ENCODE results near the gene RPL34. TPM values are rescaled to one million over a fixed set of nuclear protein-coding genes. Genes with fewer than 3 reads are reported as not detected.

The RPL34 gene
- total RNA-seq, 1 donor, result 536 TPM

DNA sequence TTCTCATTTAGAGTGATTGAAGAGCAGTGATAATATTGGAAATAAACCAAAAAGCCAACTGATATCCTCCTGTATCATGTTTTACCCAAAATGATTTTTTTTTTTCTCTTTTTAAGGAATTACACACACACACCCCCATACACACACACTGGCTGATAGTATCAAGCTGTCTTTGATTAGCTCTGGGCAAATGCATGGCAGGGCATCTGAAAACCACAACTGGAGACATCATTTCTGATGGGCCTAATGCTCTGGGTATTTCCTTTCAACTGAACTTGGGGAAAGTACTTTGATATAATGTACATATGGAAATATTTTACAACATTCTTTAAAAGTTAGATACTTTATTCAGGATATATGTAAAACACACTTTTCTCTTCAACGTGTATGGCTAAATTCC, 15.9 kb downstream of the RPL34 start:
- TF ChIP-seq, protein P1, sequence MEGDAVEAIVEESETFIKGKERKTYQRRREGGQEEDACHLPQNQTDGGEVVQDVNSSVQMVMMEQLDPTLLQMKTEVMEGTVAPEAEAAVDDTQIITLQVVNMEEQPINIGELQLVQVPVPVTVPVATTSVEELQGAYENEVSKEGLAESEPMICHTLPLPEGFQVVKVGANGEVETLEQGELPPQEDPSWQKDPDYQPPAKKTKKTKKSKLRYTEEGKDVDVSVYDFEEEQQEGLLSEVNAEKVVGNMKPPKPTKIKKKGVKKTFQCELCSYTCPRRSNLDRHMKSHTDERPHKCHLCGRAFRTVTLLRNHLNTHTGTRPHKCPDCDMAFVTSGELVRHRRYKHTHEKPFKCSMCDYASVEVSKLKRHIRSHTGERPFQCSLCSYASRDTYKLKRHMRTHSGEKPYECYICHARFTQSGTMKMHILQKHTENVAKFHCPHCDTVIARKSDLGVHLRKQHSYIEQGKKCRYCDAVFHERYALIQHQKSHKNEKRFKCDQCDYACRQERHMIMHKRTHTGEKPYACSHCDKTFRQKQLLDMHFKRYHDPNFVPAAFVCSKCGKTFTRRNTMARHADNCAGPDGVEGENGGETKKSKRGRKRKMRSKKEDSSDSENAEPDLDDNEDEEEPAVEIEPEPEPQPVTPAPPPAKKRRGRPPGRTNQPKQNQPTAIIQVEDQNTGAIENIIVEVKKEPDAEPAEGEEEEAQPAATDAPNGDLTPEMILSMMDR (IDR thresholded peaks at IDR 0.05; ENCODE audit: insufficient read depth, low read depth, low read length), result no peak
- H3K4me3 ChIP-seq (ENCODE audit: low read depth, low read length), result no peak overlapping the region
- no peak for DNase-seq (ENCODE audit: low read depth)

DNA sequence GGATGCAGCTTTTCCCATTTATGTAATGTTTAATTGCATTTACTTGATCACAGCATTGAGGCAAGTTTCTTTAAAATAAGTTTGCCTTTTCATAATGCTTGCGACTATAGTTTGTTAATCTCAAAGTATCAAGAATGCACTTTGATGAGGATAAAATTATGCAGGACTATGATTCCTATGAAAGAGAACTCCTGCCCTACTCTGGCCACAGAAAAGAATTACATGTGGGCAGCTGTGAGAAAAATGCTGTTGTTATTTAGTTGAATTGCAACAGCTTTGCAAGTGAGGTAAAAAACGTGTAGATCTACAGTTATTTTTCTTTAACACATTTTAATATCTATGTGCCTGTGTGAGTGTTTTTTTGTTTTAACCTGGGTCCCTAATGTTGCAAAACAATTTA, 17.5 kb downstream of the RPL34 start:
- no peak overlapping the region for H3K4me3 ChIP-seq (ENCODE audit: low read depth, low read length)
- TF ChIP-seq, protein P1 (IDR thresholded peaks at IDR 0.05; ENCODE audit: insufficient read depth, low read depth, low read length), result peak; percentile 42
- DNase-seq (ENCODE audit: low read depth), result peak; percentile 16

DNA sequence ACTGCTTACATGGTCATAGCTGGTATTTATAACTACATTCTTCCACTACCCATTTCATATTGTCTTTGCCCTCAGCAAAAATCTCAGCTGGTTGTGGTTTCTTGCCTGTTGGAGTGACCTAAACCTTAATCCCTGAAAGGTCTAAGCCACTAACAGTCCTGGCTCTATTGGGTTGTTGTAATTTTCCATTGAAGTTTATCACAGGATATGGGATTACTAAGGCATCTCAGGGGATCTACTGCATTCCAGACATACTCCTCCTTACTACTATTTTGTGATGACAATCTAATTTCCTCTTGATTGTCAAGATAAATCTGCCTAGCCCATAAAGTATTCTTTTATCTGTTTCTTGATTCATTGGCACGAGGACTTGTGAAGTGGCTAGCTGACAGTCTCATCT, 23.9 kb downstream of the RPL34 start:
- TF ChIP-seq, protein P1 (IDR thresholded peaks at IDR 0.05; ENCODE audit: insufficient read depth, low read depth, low read length), result no peak
- peak; percentile 76 for DNase-seq (ENCODE audit: low read depth)
- H3K4me3 ChIP-seq (ENCODE audit: low read depth, low read length), result no peak overlapping the region

DNA sequence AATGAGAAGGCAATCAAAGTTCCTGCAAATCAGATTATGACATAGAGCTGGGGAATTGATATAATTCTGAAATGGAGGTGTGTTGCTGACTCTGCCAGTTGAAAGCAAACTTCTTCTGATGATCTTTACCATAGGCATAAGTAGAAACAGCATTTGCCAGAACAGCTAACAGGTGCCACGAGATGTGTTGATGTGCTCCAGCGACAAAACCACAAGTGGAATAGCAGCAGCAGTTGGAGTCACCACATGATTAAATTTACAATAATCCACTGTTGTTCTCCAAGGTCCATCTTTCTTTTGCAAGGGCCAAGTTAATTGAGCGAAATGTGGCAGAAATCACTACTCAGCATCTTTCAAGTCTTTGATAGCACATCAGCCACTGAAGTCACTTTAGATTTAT, 26.3 kb downstream of the RPL34 start:
- no peak overlapping the region for H3K4me3 ChIP-seq (ENCODE audit: low read depth, low read length)
- DNase-seq (ENCODE audit: low read depth), result no peak
- TF ChIP-seq, protein P1 (IDR thresholded peaks at IDR 0.05; ENCODE audit: insufficient read depth, low read depth, low read length), result no peak

DNA sequence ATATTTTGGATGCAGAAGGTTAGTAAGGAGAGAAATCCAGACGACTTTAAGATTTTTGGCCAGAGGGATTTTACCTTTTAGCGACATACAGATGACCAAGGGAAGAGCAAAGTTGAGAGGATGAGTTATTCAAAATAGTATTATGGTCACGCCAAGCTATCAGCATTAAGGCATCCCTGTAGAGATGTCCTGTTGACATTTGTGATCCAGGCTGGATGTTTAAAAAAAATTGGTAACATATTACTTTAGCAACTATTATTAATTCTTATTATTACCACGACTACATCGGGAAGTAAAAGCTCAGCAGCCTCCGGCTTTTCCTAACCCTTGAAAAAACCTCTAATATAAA, 29.5 kb downstream of the RPL34 start:
- TF ChIP-seq, protein P1 (IDR thresholded peaks at IDR 0.05; ENCODE audit: insufficient read depth, low read depth, low read length), result no peak
- DNase-seq (ENCODE audit: low read depth), result no peak
- peak overlapping the region; percentile 77 for H3K4me3 ChIP-seq (ENCODE audit: low read depth, low read length)

DNA sequence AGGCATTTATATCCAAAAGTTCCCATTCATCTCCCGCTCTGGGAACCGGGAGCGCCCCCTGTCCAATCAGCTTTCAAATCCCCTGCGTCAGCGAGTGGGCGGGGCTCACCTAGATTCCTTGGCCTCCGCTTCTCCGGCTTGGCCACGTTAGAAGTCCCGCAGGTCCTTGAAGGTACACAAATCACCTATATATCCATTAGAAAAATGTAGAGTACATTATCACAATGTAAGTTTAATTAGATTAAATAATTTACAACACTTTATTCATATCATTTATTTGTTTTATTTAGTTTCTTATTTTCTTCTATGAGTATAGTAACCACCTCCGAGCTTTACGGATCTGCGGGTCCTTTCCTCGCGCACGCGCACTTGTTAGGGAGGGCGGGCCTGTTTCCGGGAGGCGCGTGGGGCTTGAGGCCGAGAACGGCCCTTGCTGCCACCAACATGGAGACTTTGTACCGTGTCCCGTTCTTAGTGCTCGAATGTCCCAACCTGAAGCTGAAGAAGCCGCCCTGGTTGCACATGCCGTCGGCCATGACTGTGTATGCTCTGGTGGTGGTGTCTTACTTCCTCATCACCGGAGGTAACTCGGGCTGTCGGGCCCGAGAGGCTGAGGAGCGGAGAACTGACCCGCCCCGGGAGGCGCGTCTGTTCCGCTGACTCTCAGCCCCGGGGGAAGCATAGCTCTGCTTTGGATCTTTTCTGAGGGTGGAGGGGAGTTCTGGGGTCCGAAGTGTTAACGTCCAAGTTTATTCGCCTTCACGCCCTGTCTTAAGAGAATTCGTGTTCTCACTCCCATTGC, 30.0 kb downstream of the RPL34 start, which contains the start of gene OSTC:
Gene OSTC (plus strand): TSS at position 388 of the 802 bp plus-strand sequence. CDS start 57 bp downstream, at position 445.
- peak within 1 kb of the TSS; percentile 77 for H3K4me3 ChIP-seq (ENCODE audit: low read depth, low read length)
- TF ChIP-seq, protein P1 (IDR thresholded peaks at IDR 0.05; ENCODE audit: insufficient read depth, low read depth, low read length), result no peak
- DNase-seq (ENCODE audit: low read depth), result peak; percentile 98
